HEK293 (cell line): ENCODE data around the gene VPS4A.

Experiments
- CTCF ChIA-PET: fragments of 350-600 bp; formaldehyde crosslinking; extraction: SDS; loops from one replicate; lab custom pipeline; 2021; ENCODE audit warnings: antibody characterized with exemption; lab: Yijun Ruan, JAX
- POLR2A ChIA-PET: fragments of 300-600 bp; formaldehyde crosslinking; extraction: SDS; loops from one replicate; lab custom pipeline; 2020; ENCODE audit warnings: antibody characterized with exemption, inconsistent platforms; lab: Yijun Ruan, JAX
- H3K27ac ChIP-seq: fragments of 200-500 bp; sonication (Bioruptor generic); 2 replicates; pipeline ENCODE4 v1.5.1; 2014; ENCODE audit warnings: low read depth, low read length, control low read depth, inconsistent platforms; ENCODE audit errors: extremely low read depth
- H3K36me3 ChIP-seq, 2 experiments: fragments of 200-500 bp in 1 of 2; sonication (Bioruptor generic) in 1 of 2; 1 replicate in 1 of 2; 2 replicates in 1 of 2; pipeline ENCODE4 v1.5.1; 2014 to 2017; ENCODE audit warnings: inconsistent platforms in 2 of 2, low read length in 2 of 2; ENCODE audit not compliant: control insufficient read depth in 2 of 2, insufficient read depth in 1 of 2
- H3K4me1 ChIP-seq: fragments of 200-500 bp; sonication (Bioruptor generic); 2 replicates; pipeline ENCODE4 v1.5.1; 2014; ENCODE audit warnings: mild to moderate bottlenecking, low read length, inconsistent platforms; ENCODE audit not compliant: control insufficient read depth, insufficient read depth
- H3K4me3 ChIP-seq: 2 replicates; pipeline ENCODE4 v1.5.1; 2011; ENCODE audit warnings: low read depth, mild to moderate bottlenecking, control low read depth, low read length, moderate library complexity
- H3K9me3 ChIP-seq: fragments of 200-500 bp; sonication (Bioruptor generic); 2 replicates; pipeline ENCODE4 v1.5.1; 2014; ENCODE audit warnings: low read depth, low read length, inconsistent platforms; ENCODE audit not compliant: control insufficient read depth, insufficient read depth
- CTCF ChIP-seq: fragments of 450-650 bp; formaldehyde crosslinking; IDR thresholded peaks from 2 replicates; pipeline ENCODE4 v1.5.1; 2016; ENCODE audit warnings: missing biosample characterization, missing genetic modification characterization
- FEZF1 ChIP-seq: fragments of 450-650 bp; formaldehyde crosslinking; IDR thresholded peaks from 2 replicates; pipeline ENCODE4 v1.5.1; 2016; ENCODE audit warnings: missing biosample characterization, missing genetic modification characterization
- HIC1 ChIP-seq: fragments of 450-650 bp; formaldehyde crosslinking; IDR thresholded peaks from 2 replicates; pipeline ENCODE4 v1.5.1; 2016; ENCODE audit warnings: missing biosample characterization, missing genetic modification characterization
- HOXA7 ChIP-seq: sonication (generic); formaldehyde crosslinking; IDR thresholded peaks from 2 replicates; pipeline ENCODE4 v1.8.1; 2022; ENCODE audit warnings: missing genetic modification reagents, borderline replicate concordance
- SCRT1 ChIP-seq: fragments of 450-650 bp; formaldehyde crosslinking; IDR thresholded peaks from 2 replicates; pipeline ENCODE4 v1.5.1; 2016; ENCODE audit warnings: missing biosample characterization, missing genetic modification characterization, borderline replicate concordance
- SCRT2 ChIP-seq: fragments of 450-650 bp; formaldehyde crosslinking; IDR thresholded peaks from 2 replicates; pipeline ENCODE4 v1.5.1; 2016; ENCODE audit warnings: missing biosample characterization, missing genetic modification characterization
- SETDB1 ChIP-seq: IDR thresholded peaks from one replicate; pipeline ENCODE4 v1.6.1; 2017; ENCODE audit warnings: mild to moderate bottlenecking, low read length, moderate library complexity, mixed read lengths; ENCODE audit not compliant: insufficient read length
- YY1 ChIP-seq: fragments of 450-650 bp; formaldehyde crosslinking; IDR thresholded peaks from 2 replicates; pipeline ENCODE4 v1.5.1; 2018; ENCODE audit warnings: missing biosample characterization, missing genetic modification characterization
- ZBTB48 ChIP-seq: fragments of 450-650 bp; formaldehyde crosslinking; IDR thresholded peaks from 2 replicates; pipeline ENCODE4 v1.5.1; 2016; ENCODE audit warnings: missing biosample characterization, missing genetic modification characterization
- ZNF146 ChIP-seq: fragments of 450-650 bp; formaldehyde crosslinking; IDR thresholded peaks from 2 replicates; pipeline ENCODE4 v1.5.1; 2016; ENCODE audit warnings: missing biosample characterization, missing genetic modification characterization
- ZNF169 ChIP-seq: fragments of 450-650 bp; formaldehyde crosslinking; IDR thresholded peaks from 2 replicates; pipeline ENCODE4 v1.5.1; 2016; ENCODE audit warnings: missing biosample characterization, missing genetic modification characterization
- ZNF266 ChIP-seq: fragments of 450-650 bp; formaldehyde crosslinking; IDR thresholded peaks from 2 replicates; pipeline ENCODE4 v1.5.1; 2016; ENCODE audit warnings: missing biosample characterization, missing genetic modification characterization, low read depth
- ZNF324 ChIP-seq: fragments of 450-650 bp; formaldehyde crosslinking; IDR thresholded peaks from 2 replicates; pipeline ENCODE4 v1.5.1; 2016; ENCODE audit warnings: missing biosample characterization, missing genetic modification characterization
- ZNF362 ChIP-seq: fragments of 450-650 bp; formaldehyde crosslinking; IDR thresholded peaks from 2 replicates; pipeline ENCODE4 v1.5.1; 2016; ENCODE audit warnings: missing biosample characterization, missing genetic modification characterization
- ZNF366 ChIP-seq: fragments of 450-650 bp; formaldehyde crosslinking; conservative IDR thresholded peaks from 2 replicates; pipeline ENCODE4 v1.5.1; 2016; ENCODE audit warnings: missing biosample characterization, missing genetic modification characterization
- ZNF416 ChIP-seq: fragments of 450-650 bp; formaldehyde crosslinking; IDR thresholded peaks from 2 replicates; pipeline ENCODE4 v1.5.1; 2016; ENCODE audit warnings: missing biosample characterization, missing genetic modification characterization
- ZNF488 ChIP-seq: fragments of 450-650 bp; formaldehyde crosslinking; IDR thresholded peaks from 2 replicates; pipeline ENCODE4 v1.5.1; 2016; ENCODE audit warnings: missing biosample characterization, missing genetic modification characterization
- ZNF501 ChIP-seq: fragments of 450-650 bp; formaldehyde crosslinking; IDR thresholded peaks from 2 replicates; pipeline ENCODE4 v1.5.1; 2016; ENCODE audit warnings: missing biosample characterization, missing genetic modification characterization
- ZNF530 ChIP-seq: fragments of 450-650 bp; formaldehyde crosslinking; IDR thresholded peaks from 2 replicates; pipeline ENCODE4 v1.5.1; 2016; ENCODE audit warnings: low read depth, missing biosample characterization, missing genetic modification characterization
- ZNF544 ChIP-seq: fragments of 450-650 bp; formaldehyde crosslinking; IDR thresholded peaks from 2 replicates; pipeline ENCODE4 v1.5.0; 2017; ENCODE audit warnings: missing biosample characterization, missing genetic modification characterization
- ZNF621 ChIP-seq: fragments of 450-650 bp; formaldehyde crosslinking; IDR thresholded peaks from 2 replicates; pipeline ENCODE4 v1.5.1; 2017; ENCODE audit warnings: missing biosample characterization, missing genetic modification characterization
- ZNF645 ChIP-seq: fragments of 450-650 bp; formaldehyde crosslinking; IDR thresholded peaks from 2 replicates; pipeline ENCODE4; 2016; ENCODE audit warnings: missing biosample characterization, missing genetic modification characterization

The VPS4A gene

GRCh38 chr16:69301187-69301586 is 10.0 kb upstream of the VPS4A start:
- H3K36me3 ChIP-seq, result peaks cover 6 to 43% of the 10 kb centered on the region in 2 experiments; a peak in 2 of 3 replicates
- TF ChIP-seq YY1 (tag by site-specific recombination) (no peak), SCRT2 (peak; percentile 69; the same call in 1 of the 2 replicates), ZBTB48 (tag by site-specific recombination) (no peak), HOXA7 (no peak)
- POLR2A ChIA-PET, result no interaction called here
- no peaks in the 10 kb centered on the region for H3K9me3 ChIP-seq
- H3K4me1 ChIP-seq, result no peaks in the 10 kb centered on the region
- CTCF ChIA-PET, result no interaction called here
- H3K4me3 ChIP-seq, result no peak overlapping the region
- H3K27ac ChIP-seq, result no peak overlapping the region

- CTCF ChIA-PET, result interaction anchor here (0.5 to 1.3 kb wide), 3 partner anchors 16 to 482 kb away, joined by 3 to 4 read pairs (median 3); no protein-coding TSS in a partner anchor
- POLR2A ChIA-PET, result no interaction called here
- TF ChIP-seq HIC1, result no peak
- no peak for TF ChIP-seq ZNF169 (tag by site-specific recombination)
- TF ChIP-seq ZNF645 (tag by site-specific recombination), result no peak
- no peak for TF ChIP-seq SETDB1
- no peak for TF ChIP-seq ZNF488
- no peak for TF ChIP-seq ZNF416 (tag by site-specific recombination)
- no peak for TF ChIP-seq ZNF501 (tag by site-specific recombination)
- no peak for TF ChIP-seq ZNF146
- TF ChIP-seq ZNF324 (tag by site-specific recombination), result no peak
- TF ChIP-seq ZNF530 (tag by site-specific recombination), result no peak
- TF ChIP-seq SCRT1 (tag by site-specific recombination), result no peak
- TF ChIP-seq ZNF362, result no peak
- no peak for TF ChIP-seq FEZF1 (tag by site-specific recombination)
- TF ChIP-seq ZNF544, result no peak
- no peak for TF ChIP-seq ZNF621 (tag by site-specific recombination)
- TF ChIP-seq ZNF366 (tag by site-specific recombination), result no peak
- no peak for TF ChIP-seq ZNF266 (tag by site-specific recombination)
- TF ChIP-seq CTCF (tag by site-specific recombination), result no peak
These were observed 9.3 kb upstream of the VPS4A start for GRCh38 chr16:69301861-69302260.

More at GRCh38 chr16:69301861-69302260, 9.3 kb upstream of the VPS4A start:
- Histone ChIP-seq H3K4me1 (no peaks in the 10 kb centered on the region), H3K36me3 (peaks cover 6 to 43% of the 10 kb centered on the region in 2 experiments; a peak in 2 of 3 replicates), H3K9me3 (no peaks in the 10 kb centered on the region), H3K4me3 (no peak overlapping the region), H3K27ac (no peak overlapping the region)
